AG09319 (cell line): ENCODE results near the gene HOMER2.

Experiments
- DNase-seq: peaks from one replicate; pipeline ENCODE4 v3.0.0-alpha.2; 2010; ENCODE audit warnings: low read depth; ENCODE audit errors: extremely low read depth
- CTCF ChIP-seq: IDR thresholded peaks from 2 replicates; pipeline ENCODE4 v1.5.1; 2011; ENCODE audit warnings: low read depth, mild to moderate bottlenecking, inconsistent platforms, low read length, moderate library complexity

HOMER2 gene

GRCh38 chr15:82972990-82973389, 20.5 kb upstream of the HOMER2 start:
- no peak for TF ChIP-seq CTCF
- DNase-seq, result no peak

GRCh38 chr15:82971218-82971984, 18.9 kb upstream of the HOMER2 start:
- no peak for TF ChIP-seq CTCF
- no peak for DNase-seq

- no peak for DNase-seq
- no peak for TF ChIP-seq CTCF
These were observed 18.2 kb upstream of the HOMER2 start for GRCh38 chr15:82970696-82971095.

- DNase-seq, result no peak
- no peak for TF ChIP-seq CTCF
These were observed 17.7 kb upstream of the HOMER2 start for GRCh38 chr15:82970078-82970686.

DNA sequence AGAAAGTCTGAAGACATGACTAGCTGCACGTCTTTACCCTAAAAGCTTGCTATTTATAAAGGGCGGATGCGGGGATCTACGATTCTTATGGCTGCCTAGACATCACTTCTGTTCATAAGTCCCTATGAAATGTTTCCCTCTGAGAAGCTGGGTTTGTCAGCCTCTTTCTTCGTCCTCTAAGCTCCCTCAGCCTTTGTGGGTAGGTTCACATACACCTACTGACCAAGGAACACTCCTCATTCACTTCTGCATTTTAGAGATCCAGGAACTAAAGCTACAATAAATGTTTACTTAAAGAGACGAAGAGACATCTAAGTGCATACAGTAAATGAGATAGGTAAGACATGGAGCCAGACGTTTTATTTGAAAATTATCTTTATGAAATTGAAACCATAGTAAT, 16.8 kb upstream of the HOMER2 start:
- no peak for DNase-seq
- TF ChIP-seq CTCF, result no peak

DNA sequence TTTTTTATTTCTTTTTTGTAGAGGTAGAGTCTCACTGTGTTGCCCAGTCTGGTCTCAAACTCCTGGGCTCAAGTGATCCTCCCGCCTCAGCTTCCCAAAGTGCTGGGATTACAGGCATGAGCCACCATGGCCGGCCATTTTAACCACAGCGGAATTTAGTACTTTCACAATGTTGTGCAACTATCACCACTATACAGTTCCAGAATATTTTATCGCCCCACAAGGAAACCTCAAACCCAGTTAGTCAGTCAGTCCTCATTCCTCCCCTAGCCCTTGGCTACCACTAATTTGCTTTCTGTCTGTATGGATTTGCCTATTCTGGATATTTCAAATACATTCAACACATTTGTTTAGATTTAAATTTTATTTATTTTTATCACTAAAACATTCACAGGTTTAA, 15.5 kb upstream of the HOMER2 start:
- TF ChIP-seq CTCF, result no peak
- DNase-seq, result no peak

DNA sequence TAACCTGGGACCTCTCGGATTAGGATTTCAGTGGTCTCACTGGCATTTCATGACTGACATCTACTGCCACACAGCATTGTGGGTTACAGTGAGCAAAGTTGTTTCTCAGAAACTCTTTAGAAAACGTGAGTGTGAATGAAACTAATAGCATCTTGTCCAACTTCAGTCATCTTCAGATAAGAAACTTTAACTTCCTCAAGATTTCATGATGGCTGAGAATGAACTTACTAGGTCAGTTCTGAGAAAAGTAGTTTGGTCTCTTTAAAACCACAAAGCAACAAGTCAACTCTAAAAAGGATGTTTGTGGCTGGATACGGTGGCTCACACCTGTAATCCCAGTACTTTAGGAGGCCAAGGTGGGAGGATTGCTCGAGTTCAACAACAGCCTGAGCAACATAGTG, 14.2 kb upstream of the HOMER2 start:
- no peak for DNase-seq
- TF ChIP-seq CTCF, result no peak
